ENCODE results near the gene GPD1.

The GPD1 gene

DNA sequence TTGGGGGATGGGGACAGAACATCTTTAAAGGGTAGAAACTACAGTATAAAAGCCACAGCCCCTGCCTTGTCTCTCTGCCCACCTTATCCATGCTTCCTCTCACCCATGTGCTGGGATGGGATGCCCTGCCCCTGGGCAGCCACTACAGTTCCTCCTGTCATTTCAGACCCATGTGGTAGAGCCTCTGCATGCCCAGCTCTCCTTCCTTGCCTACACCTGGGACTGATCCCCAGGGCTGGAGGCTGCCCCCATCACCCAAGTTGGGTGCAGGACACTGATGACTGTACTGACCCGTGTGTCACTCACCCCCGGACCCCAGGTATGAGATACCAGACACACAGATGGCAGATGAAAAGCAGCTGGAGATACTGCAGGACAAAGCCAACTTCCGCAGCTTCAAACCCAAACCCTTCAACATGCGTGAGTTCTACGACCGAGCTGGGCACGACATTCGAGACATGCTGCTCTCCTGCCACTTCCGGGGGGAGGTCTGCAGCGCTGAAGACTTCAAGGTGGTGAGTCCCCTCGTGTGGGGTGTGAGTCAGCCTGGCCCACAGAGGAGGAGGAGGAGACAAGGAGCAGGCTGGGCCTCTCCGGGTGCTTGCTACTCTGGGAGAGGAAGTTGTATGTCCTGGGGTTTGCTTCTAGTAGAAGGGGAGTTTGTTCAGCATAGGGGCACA is 44.2 kb upstream of the GPD1 start:
- DNase-seq (ENCODE audit: low read depth), result peak; percentile 42
- TF ChIP-seq, protein P1, sequence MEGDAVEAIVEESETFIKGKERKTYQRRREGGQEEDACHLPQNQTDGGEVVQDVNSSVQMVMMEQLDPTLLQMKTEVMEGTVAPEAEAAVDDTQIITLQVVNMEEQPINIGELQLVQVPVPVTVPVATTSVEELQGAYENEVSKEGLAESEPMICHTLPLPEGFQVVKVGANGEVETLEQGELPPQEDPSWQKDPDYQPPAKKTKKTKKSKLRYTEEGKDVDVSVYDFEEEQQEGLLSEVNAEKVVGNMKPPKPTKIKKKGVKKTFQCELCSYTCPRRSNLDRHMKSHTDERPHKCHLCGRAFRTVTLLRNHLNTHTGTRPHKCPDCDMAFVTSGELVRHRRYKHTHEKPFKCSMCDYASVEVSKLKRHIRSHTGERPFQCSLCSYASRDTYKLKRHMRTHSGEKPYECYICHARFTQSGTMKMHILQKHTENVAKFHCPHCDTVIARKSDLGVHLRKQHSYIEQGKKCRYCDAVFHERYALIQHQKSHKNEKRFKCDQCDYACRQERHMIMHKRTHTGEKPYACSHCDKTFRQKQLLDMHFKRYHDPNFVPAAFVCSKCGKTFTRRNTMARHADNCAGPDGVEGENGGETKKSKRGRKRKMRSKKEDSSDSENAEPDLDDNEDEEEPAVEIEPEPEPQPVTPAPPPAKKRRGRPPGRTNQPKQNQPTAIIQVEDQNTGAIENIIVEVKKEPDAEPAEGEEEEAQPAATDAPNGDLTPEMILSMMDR (conservative IDR thresholded peaks at IDR 0.05; ENCODE audit: low read depth, low read length), result no peak
- no peak overlapping the region for H3K4me3 ChIP-seq (ENCODE audit: low read depth, low read length)

DNA sequence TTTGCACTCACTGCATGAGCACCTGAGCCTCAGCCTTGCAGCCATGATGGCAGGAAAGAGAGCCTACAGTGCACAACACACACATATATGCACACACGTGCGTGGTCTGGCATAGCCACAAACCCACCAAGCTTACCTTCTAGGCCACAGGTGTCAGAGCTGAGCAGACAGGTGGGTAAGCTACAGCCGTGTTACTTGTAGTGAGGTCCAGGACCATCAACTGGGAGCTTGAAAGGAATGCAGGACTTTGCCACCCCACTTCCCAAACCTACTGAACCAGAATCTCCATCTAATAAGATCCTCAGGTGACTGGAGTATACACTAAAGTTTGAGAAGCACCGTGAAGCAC is 43.7 kb upstream of the GPD1 start:
- TF ChIP-seq, protein P1 (conservative IDR thresholded peaks at IDR 0.05; ENCODE audit: low read depth, low read length), result no peak
- DNase-seq (ENCODE audit: low read depth), result no peak
- no peak overlapping the region for H3K4me3 ChIP-seq (ENCODE audit: low read depth, low read length)

GRCh38 chr12:50061171-50061570 is 42.6 kb upstream of the GPD1 start:
- H3K4me3 ChIP-seq (ENCODE audit: low read depth, low read length), result no peak overlapping the region
- peak; percentile 15 for DNase-seq (ENCODE audit: low read depth)
- TF ChIP-seq, protein P1 (conservative IDR thresholded peaks at IDR 0.05; ENCODE audit: low read depth, low read length), result no peak

DNA sequence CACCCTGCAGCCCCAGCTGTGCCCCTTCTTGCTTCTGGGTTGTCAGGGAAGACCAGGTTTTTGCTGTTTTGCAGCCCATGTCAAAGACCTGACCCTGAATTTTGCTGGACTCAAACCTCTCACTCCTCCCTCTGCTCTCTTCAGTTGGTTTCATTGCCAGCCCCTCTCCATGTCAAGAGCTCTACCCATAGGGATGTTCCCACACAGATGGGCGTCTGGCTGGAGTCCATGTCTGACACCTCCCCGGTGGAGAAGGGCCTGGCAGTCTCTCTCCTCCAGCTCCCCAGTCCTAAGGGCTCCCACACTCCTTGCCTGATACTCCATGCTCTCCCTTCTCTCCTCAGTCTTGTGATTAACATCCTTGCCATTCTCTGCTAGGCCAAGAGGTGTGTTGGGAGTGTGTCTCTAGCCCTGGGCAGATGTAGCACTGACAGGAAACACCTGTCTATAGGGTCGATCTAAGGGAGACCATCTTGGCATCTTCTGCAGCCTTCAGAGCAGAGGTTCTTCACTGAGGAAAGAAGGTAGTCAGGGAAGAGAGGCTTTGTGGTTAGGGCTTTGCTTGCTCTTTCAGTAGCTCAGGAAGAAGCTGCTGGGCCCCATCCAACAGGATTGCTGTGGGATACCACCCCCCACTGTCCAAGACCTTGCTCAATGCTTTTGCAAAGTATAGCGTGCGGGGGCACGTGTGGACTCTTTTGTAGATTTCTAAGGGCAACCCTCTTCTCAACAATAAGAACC is 41.7 kb upstream of the GPD1 start:
- no peak overlapping the region for H3K4me3 ChIP-seq (ENCODE audit: low read depth, low read length)
- DNase-seq (ENCODE audit: low read depth), result peak; percentile 69
- TF ChIP-seq, protein P1 (conservative IDR thresholded peaks at IDR 0.05; ENCODE audit: low read depth, low read length), result no peak

GRCh38 chr12:50062728-50063460 is 40.9 kb upstream of the GPD1 start:
- TF ChIP-seq, protein P1 (conservative IDR thresholded peaks at IDR 0.05; ENCODE audit: low read depth, low read length), result no peak
- no peak overlapping the region for H3K4me3 ChIP-seq (ENCODE audit: low read depth, low read length)
- no peak for DNase-seq (ENCODE audit: low read depth)

DNA sequence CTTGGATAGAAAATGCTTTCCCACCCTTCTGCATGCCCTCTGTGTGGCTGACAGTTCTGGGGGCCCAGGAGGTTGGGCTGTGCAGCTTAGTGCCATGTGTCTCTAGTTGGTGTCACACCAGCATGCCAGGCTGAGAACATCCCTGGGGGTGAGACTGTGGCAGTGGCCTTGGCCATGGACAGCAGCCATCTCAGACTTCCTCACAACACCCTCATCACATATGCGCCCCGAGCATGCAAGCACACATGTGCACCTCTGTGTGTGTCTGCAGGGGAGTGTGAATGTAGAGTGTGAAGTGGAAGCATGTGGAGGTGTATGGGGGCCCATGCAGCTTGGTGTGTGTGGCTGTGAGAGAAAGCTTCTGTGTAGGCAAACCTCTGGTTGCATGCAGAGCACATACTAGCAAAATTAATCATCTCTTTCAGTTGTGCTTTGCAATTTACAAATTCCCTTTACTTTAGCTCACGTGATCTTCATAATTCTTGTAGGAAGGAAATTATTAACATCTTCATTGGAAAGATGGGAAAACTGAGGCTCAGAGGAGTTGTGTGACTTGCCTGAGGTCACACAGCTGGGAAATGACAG is 38.0 kb upstream of the GPD1 start:
- DNase-seq (ENCODE audit: low read depth), result peak; percentile 27
- H3K4me3 ChIP-seq (ENCODE audit: low read depth, low read length), result no peak overlapping the region
- TF ChIP-seq, protein P1 (conservative IDR thresholded peaks at IDR 0.05; ENCODE audit: low read depth, low read length), result no peak
